HPDE6-E6E7 (cell line): ENCODE results near the gene CACNA1A.
"Not testable (repeated sequence)": the region's sequence is repeated elsewhere in the genome, so short reads cannot be mapped to it uniquely, and the experiment has no call there.

Source experiments
- DNase-seq: peaks from one replicate; pipeline ENCODE4 v3.0.0; 2011; ENCODE audit warnings: missing footprints; ENCODE audit errors: extremely low spot score

CACNA1A gene

DNA sequence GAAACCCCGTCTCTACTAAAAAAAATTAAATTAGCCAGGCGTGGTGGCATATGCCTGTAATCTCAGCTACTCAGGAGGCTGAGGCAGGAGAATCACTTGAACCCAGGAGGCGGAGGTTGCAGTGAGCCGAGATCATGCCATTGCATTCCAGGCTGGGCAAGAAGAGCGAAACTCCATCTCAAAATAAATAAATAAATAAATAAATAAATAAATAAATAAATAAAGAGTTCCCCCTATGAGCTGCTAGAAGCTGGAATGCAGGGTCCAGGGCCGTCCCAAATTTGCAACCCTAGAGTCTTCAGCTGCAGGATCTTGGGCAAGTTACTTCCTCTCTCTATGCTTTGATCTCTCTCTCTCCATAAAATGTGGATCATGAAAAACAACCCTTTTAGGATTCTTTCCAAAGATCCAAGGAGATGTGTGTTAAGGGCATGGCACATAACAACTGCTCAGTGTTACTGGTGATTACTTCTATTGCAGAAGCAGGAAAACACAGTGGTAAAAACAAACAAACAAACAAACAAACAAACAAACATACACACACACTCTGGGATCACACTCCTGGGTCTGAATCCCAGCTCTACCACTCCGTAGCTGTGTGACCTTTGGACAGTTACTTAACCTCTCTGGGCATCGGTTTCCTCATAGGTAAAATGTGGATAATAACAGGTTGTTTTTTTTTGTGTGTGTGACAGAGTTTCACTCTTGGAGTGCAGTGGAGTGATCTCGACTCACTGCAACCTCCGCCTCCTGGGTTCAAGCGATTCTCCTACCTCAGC, 78.8 kb downstream of the CACNA1A start:
- DNase-seq: no peak

DNA sequence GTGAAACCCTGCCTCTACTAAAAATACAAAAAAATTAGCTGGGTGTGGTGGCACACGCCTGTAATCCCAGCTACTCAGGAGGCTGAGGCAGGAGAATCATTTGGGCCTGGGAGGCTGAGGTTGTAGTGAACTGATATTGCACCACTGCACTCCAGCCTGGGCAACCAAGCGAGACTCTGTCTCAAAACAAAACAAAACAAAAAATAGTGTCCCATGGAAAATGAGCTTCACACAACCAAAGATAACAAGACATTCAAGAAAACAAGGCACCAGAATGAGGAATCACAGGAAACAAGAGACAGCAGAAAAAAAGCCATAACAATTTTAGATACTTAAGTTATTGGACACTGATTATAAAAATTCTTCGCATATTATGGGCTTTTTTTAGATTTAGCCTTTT, 80.4 kb downstream of the CACNA1A start:
- DNase-seq: not testable (repeated sequence)

DNA sequence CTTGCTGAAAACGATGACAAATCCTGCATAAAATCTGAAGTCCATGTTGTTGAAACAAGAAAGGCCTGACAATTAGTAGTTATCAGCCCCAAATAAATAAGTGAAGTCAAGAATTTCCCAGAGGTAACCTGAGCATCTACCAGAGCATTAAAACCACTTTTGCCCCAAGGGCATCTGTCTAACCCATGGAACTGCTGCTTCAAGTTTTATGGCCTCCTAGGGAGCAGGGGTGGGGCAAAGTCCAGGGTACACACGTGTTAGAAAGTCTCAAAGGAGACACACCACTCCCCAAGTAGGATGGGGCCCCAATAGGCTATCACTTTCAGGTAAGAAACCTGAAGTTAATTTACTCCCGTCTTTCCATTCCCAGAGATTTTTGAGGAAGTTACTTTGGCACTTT, 81.1 kb downstream of the CACNA1A start:
- DNase-seq: no peak

DNA sequence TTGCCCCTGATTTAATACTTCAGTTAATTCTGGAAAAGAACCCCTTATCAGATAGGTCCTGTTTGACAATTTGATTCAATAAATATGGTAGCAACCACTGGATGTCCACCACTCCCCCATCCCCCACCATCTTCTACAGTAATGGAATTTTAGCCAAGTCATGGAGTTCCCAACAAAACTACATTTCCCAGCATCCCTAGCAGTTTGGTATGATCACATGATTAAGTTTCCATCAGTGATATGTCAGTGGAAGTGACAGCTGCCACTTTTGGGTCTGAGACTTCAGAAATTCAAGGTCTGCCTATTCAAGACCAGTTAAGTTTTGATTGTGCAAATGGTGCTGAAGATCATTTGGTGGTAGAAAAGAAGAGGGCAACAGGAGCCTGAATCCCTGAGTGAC, 85.5 kb downstream of the CACNA1A start:
- no peak for DNase-seq

DNA sequence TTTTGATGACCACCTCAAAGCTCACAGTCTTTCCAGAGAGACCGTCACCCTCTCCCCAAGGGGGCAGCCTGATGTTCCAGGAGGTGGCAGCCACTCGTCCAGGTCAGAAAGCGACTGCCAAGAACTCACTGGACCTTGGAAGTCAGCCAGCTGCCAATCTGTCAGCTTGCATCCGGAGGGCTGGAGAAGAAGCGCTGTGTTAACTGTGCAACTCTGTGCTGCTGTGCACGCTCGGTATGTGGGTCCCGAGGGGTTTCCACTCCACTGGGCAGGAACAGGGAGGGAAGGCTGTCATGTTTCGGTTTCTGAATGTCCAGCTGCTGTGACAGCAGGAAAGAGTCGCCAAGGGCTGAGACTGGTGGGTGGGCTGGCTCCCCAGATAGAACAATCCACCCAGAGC, 89.2 kb downstream of the CACNA1A start:
- no peak for DNase-seq

DNA sequence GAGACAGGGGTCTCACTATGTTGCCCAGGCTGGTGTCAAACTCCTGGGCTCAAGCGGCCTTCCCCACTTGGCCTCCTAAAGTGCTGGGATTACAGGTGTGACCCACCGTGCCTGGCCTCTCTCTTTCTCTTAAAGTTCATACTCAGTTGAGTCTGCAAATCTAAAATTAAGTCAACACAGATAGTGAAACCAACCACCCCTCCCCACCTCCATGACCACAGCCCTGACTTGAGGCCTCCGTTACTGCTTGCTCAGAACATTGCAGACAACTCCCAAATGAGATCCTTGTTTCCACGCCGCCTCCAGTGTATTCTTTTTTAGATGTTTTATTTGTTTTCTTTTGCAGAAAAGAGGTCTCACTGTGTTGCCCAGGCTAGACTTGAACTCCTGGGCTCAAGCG, 94.4 kb downstream of the CACNA1A start:
- DNase-seq: no peak

DNA sequence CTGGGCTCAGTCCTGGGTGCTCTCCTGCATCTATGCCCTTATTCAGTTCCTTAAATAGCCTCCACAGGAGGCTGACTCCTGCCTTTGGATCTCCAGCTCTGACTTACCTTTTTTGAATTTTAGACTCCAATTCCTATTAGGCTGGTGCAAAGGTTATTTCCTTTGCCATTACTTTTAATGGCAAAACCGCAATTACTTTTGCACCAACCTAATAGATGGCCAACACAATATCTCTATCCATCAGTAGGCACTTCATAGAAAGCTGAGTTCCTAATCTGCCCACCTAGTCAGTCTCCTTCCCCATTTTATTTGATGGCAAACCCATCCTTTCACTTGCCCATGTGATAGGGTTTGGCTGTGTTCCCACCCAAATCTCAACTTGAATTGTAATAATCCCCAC, 95.3 kb downstream of the CACNA1A start:
- DNase-seq: no peak

DNA sequence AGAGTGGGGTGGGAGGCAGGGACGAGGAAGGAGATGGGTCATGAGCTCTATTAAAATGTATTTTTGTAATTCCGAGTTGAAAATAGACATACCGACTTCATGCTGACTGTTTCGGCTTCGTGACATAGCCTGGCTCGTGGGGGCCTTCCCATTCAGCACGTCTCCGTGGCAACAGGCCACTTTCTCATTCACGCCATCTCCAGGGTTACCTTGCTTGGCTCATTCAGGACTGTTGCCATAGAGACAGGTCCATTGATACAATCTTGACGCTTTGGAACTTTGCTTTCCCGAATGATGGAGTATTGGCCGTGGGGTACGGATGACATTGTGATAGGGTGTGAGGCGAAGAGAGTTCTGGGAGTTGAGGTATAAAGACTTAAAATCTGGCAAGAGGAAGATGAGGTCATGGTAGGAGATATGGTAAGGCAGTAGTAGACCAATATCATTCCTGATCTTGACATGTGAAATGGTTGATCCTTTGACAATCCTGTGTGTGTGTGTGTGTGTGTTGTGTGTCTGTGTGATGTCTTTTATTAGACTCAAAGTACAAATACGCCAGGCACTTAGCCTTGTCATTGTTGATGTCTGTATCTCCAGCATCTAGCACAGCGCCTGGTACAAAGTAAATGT, 97.3 kb downstream of the CACNA1A start:
- DNase-seq: no peak

DNA sequence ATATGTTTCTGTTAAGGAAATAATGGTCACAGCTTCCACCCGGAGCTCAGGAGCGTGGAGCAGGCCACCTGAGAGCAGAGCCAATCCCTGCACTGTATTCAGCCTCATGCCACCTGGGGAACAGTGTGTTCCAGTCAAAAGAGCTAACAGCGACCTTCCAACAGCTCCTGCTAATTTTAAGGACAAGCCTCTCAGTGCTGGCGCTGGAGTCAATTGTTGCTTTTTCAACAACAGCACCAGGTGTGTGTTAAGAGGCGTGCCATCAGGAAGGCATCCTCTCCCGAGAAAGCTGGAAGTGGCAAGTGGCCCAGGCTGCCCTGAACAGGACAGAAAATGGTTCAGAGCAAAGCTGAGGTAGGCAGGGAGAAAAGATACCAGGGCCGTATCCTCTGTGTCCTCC, 102.0 kb downstream of the CACNA1A start:
- no peak for DNase-seq

DNA sequence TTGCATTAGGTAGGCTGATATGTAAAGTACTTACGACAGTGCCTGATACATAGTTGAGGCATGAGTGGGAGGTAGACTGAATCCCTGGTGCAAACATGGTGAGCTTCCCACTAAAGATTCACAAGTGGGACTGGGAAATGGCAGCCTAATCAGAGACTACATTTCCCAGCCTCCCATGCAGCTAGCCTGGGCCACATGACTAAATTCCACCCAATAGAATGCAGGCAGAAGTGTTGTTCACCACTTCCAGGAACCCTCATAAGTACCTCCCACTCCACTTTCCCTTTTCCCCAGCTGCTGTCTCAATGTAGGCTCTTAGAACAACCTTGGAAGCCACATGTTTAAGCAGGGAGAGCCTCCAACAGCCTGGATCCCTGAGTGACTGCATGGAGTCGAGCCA, 104.9 kb downstream of the CACNA1A start:
- no peak for DNase-seq

DNA sequence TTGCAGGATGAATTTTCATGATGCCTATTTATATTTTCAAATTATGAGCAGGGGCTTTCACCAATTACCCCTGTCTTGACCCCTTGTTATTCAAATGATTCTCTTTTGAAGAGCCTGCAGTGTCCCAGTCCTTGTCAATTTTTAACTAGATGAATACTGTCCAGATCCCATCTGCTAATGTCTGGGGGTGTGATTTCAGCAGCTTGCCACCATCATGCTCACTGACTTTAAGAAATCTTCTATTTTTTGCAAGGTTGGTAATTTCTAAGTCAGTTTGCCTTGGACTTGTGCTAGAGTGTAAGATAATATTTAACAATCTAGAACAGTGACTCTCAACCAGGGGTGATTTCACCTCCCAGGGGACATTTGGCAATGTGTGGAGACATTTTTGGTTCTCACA, 106.0 kb downstream of the CACNA1A start:
- DNase-seq: no peak

DNA sequence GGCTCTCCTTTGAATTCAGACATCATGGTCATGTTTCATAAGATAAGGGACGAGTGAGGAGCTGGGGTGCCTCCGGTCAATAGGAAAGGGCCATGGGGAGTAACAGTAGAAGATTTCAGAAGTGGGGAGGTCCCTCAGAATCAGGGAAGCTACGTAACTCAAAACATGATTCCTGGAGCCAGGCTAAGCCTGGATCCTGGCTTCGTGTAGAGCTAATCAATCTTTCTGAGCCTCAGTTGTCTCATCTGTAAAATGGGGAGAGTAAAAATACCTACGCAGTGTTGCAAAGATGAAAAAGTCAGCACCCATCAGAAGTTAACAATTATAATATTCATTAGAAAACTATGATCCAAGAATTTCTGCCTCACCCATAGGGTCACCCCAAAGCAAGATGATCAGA, 106.5 kb downstream of the CACNA1A start:
- DNase-seq: no peak

DNA sequence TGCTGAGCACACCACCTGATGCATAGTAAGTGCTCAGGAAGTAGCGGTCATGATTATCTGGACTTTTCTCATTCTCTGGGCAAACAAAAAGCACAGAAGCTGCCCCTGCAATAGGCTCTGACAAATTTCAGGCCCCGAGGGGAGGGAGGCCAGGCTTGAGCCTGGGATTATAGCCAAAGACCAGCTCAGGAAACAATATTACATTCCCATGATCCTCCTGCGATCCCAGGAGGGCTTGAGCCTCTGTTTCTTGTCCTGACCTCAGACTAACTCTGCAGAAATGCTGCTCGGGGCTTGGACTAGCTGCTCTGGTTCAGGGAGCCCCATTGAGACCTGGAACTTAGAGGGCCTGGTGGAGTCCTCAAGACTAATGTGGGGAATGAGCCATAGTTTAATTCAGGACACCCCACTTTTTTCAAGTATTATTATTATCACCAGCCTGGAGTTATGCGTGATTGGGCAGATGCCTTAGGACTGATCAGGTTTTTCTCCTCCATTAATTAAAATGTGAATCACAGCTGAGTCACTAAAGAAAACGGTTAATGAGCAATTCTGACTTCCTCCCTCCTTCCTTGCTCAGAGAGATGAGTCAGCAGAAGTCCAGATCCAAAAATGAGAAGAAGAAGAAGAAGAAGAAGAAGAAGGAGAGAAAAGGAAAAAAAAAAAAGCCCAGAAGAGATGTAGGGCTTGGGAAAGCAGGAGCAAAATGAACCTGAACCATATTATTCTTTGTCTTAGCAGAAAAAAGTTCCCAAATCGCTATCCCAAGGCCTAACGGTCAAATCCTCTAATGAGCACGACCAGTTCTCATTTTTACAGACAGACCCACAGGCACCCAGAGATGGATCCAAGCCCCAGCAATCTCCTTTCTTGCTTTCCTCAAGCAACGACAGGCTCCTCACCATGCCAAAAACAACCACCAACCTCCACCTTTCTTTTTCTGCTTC, 107.2 kb downstream of the CACNA1A start:
- peak; percentile 70 for DNase-seq

DNA sequence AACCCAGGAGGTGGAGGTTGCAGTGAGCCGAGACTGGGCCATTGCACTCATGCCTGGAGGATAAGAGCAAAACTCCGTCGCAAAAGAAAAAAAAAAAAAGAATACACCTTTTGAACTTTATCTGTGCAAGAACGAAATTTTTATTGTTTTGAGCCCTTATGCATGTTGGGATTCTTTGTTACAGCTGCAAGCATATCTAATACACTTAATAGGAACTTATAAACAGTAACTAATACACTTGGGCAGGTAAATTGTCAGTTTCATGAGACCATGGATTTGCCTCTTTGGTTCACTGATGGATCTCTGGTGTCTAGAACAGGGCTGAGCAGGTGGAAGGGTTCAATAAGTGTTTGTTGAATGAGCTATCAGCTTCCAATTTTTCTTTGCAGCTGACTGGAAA, 108.1 kb downstream of the CACNA1A start:
- no peak for DNase-seq

DNA sequence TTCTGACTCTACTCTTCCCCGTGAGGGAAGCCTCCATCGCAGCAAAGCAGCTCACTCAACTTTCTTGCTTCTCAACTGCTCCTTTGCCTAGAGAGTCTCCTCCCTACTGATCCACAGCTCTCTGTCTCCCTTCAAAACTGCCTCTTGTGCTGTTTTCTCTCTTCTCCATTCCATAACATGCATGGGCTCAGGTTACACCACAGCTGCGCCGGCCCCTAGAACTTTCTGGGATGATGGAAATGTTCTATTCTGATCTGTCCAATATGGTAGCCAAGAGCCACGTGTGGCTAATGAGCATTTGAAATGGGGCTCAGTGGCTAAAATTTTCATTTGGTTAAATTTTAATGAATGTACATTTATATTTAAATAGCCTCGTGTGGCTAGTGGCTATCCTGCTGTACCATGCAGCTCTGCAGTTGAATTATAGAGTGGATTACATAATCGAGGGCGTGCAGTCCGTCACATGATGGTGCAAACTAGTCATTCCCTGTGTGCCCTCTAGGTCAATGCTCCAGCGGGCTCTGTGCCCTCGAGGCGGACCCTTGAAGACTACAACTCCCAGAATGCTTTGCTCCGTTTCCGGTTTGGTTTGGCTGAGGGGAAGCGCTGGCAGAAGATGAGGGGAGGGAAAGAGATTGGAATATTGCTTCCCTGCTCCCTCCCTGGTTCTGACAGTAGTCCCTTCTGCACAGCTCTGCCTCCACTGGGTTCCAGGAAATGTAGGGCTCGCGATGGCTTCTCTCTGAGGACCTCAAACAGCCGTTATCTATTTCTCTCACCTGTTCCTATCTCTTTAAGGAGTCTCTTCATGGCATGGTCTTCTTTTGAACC, 109.8 kb downstream of the CACNA1A start:
- DNase-seq: no peak

DNA sequence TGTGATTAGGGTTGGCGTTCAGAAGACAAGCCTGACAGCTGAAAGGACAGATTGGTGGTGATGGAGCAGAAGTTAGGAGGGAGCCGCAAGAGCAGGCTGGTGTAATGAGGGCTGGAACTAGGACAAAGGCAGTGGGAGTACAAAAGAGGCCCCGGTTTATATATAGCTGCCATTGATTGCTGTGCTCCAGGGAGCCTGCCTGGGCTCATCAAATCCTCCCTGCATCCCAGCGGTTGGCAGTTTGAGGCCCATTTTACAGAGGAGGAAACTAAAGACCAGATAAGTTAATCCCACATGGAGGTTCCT, 123.7 kb downstream of the CACNA1A start:
- DNase-seq: no peak

DNA sequence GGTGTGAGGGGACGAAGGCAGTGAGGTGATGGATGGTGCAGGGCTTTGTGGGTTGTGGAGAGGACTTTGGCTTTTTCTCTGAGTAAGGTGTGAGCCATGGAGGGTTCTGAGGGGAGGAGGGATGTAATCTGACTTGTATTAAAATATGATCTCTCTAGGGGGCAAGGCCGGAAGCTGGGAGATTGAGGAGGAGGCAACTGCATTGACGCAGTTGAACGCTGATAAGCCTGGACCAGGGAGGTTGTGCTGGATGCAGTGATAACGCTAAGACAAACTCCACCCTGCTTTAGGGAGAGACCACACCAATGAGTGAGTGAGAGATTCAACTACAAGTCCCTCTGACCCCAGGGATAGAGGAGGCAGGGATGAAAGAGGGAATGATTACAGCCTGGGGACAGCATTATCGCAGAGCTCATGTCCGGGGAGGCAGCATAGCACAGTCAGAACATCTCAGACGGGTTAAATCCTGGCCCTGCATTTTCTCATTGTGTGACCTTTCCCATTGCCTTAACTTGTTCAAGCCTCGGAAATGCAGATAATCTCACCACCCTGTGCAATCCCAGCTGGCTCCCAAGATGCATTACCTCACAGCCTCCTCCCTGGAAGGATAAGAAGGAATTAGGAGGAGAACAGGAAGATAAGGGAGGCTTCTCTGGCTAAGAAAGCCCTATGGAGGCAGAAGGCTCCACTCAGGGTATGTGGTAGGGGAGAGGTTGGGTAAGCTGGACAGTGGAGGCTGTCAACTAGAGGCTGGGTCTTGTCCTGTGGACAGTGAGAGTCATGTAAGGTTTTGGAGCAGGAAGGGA, 124.2 kb downstream of the CACNA1A start:
- no peak for DNase-seq

DNA sequence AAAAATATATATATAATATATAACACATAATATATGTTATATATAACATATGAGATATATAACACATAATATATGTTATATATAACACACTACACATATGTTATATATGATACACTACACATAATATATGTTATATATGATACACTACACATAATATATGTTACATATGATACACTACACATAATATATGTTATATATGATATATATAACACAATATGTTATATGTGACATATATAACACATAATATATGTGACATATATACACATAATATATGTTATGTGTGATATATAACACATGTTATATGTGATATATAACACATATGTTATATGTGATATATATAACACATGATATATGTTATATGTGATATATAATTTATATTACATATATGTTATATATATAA, 129.7 kb downstream of the CACNA1A start:
- DNase-seq: no peak

DNA sequence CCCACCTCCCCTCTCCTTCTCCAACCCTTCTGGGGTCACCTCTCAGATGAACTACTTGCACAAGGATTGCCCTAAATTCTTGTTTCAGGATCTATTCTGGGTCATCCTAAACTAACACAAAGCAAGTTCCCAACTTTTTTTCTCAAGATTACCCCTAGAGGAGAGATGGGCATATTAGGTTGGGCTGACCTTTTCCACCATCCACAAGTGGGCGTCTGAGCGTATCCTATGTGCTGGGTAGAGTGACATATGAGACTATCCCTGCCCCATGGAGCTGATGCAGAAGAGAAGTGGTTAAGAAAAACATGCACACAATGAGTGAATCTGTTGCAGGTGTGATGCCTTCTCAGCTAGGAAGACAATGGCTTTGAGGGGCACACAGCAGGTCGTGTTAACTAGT, 132.7 kb downstream of the CACNA1A start:
- DNase-seq: no peak

DNA sequence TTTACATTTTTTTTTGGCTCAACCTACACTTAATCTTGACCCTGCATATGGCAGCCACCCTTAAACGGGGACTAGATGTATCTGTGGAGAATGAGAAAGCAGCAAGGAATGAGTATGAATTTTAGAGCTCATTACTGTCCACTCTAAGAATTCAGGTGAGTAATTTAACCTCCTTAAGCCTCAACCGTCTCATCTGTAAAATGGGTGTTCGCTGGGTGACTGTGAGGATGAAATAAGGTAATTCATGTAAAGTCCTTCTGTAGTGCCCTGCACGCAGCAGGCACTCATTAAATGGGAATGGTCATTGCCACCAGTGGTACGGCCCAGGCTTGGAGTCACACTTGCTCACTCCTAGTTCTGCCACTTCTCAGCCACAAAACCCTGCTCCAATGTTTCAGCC, 135.3 kb downstream of the CACNA1A start:
- DNase-seq: no peak

DNA sequence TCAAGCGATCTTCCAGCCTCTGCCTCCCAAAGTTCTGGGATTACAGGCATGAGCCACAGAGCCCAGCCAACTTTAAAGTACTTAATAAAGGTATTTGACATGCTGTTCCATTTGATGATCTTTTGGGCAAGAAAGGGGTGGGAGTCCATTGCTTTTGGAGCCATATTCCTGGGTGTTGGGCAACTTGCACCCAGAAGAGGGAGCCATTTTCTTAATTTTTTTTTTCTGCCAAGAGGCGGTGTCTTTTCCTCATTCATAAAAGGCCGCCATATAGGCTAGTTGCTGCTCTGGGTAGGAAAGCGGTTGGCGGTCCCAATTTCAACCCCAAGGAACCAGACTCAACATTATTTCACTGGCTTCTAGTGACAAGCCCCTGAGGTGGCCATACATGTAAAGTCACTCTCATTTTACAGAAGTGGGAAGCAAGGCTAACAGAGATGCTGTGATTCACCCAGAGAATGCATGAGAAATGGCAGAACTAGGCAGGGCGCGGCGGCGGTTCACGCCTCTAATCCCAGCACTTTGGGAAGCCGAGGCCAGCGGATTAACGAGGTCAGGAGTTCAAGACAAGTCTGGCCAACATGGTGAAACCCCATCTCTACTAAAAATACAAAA, 139.6 kb downstream of the CACNA1A start:
- peak; percentile 15 for DNase-seq
